Activated B cell treated with CpG ODN at 0.5 μM for 24 hours (primary cell): ENCODE measurements around the gene THSD7A. TPM values are rescaled to one million over a fixed set of nuclear protein-coding genes. Genes with fewer than 3 reads are reported as not detected.

ENCODE experiments used
- ATAC-seq: fragments of 200-7000 bp; cut with Tn5 transposase; one replicate; pipeline ENCODE4 v1.10.0; 2021; ENCODE audit warnings: low read depth, mild to moderate bottlenecking, moderate library complexity
- CTCF ChIA-PET: fragments of 350-600 bp; sonication (Branson Sonifier 250); formaldehyde crosslinking; loops from one replicate; lab custom pipeline; 2021; ENCODE audit warnings: antibody characterized with exemption; lab: Charles Lee
- POLR2A ChIA-PET: fragments of 350-600 bp; sonication (Branson Sonifier 250); formaldehyde crosslinking; loops from one replicate; lab custom pipeline; 2021; ENCODE audit warnings: antibody characterized with exemption; lab: Charles Lee
- DNase-seq: peaks from one replicate; pipeline ENCODE4 v3.0.0; 2022
- H3K27ac Mint-ChIP-seq: one replicate; pipeline ENCODE4 v1.8.0; 2020; ENCODE audit warnings: mixed read lengths
- H3K27me3 Mint-ChIP-seq: one replicate; pipeline ENCODE4 v1.8.0; 2021; ENCODE audit warnings: mixed read lengths
- H3K36me3 Mint-ChIP-seq: one replicate; pipeline ENCODE4 v1.8.0; 2021; ENCODE audit warnings: low read depth, mixed read lengths
- H3K4me1 Mint-ChIP-seq: one replicate; pipeline ENCODE4 v1.8.0; 2021; ENCODE audit warnings: mixed read lengths
- H3K4me3 Mint-ChIP-seq: one replicate; pipeline ENCODE4 v1.8.0; 2020; ENCODE audit warnings: mild to moderate bottlenecking, mixed read lengths
- H3K9me3 Mint-ChIP-seq: one replicate; pipeline ENCODE4 v1.8.0; 2020; ENCODE audit warnings: mixed read lengths
- intact Hi-C: fragments of 100-400 bp; cut with micrococcal nuclease; formaldehyde crosslinking; loops from one replicate; pipeline ENCODE4 v1.15.1; 2024
- total RNA-seq: library from RNA; stranded (reverse); gene quantifications from 2 replicates; pipeline ENCODE4 v1.2.3, GENCODE V29; 2022
- TF ChIP-seq, protein P1 (sequence below): fragments of 200-600 bp; IDR thresholded peaks from one replicate; pipeline ENCODE4 v1.8.0; 2022; ENCODE audit warnings: antibody characterized with exemption, mild to moderate bottlenecking

Gene THSD7A
- total RNA-seq, 1 donor from 2014 or later, result not detected

DNA sequence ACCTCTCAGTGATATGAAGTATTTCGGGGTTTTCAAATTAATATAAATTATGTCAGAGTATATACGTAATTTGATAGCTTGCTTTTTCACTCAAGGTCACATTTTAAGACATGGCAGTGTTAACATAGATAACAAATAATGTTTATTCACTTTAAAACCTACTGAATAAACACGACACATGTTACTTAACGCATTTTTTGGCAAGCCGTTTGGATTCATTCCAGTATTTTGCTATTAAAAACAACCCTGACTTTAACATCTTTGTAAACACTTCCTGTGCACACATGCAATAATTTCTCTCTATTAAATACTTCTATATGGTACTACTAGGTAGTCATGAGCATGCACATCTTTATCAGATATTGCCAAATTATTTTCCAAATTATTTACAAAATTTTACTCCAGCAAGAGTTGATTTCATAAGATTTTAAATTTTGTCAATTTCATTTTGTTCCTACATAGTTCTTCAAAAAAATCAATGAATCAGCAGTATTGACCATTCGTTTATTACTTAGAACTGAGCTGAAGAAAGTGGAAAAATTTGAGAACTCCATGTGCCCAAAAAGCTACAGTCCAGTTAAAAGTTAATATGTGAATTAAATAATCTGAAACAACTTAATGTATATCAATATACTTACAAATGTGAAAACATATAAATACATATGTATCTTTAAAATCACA lies 26.8 kb upstream of the THSD7A start:
- DNase-seq, result no peak
- intact Hi-C loops, result no loop called here
- Mint-ChIP-seq H3K36me3 (no peaks in the 10 kb centered on the region), H3K27me3 (no peaks in the 10 kb centered on the region), H3K27ac (no peak overlapping the region), H3K9me3 (no peaks in the 10 kb centered on the region), H3K4me3 (no peak overlapping the region), H3K4me1 (no peaks in the 10 kb centered on the region)
- ChIA-PET CTCF (no interaction called here), POLR2A (no interaction called here)
- ATAC-seq, result no peak
- TF ChIP-seq, protein P1, sequence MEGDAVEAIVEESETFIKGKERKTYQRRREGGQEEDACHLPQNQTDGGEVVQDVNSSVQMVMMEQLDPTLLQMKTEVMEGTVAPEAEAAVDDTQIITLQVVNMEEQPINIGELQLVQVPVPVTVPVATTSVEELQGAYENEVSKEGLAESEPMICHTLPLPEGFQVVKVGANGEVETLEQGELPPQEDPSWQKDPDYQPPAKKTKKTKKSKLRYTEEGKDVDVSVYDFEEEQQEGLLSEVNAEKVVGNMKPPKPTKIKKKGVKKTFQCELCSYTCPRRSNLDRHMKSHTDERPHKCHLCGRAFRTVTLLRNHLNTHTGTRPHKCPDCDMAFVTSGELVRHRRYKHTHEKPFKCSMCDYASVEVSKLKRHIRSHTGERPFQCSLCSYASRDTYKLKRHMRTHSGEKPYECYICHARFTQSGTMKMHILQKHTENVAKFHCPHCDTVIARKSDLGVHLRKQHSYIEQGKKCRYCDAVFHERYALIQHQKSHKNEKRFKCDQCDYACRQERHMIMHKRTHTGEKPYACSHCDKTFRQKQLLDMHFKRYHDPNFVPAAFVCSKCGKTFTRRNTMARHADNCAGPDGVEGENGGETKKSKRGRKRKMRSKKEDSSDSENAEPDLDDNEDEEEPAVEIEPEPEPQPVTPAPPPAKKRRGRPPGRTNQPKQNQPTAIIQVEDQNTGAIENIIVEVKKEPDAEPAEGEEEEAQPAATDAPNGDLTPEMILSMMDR, result no peak

DNA sequence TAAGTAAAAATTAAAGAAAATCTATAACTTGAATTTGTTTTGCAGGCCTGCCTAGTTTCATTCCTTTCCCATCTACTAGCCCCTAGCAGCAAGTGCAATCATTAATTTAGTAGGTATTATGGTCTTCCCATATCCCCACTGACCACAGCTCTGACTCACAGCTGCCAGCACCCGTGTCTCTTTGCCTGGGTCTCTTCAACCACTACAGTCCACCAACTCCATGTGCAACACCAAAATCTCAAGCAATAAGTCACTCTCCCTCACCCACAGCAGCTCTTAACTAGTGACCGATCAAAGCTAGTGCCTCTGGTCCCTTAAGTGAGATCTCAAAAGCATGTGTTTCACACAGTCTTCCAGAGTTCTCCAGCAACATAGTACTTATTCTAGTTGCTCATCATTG lies 26.0 kb upstream of the THSD7A start:
- H3K27me3 Mint-ChIP-seq, result no peaks in the 10 kb centered on the region
- ChIA-PET CTCF (no interaction called here), POLR2A (no interaction called here)
- intact Hi-C loops, result no loop called here
- ATAC-seq, result no peak
- H3K27ac Mint-ChIP-seq, result no peak overlapping the region
- DNase-seq, result no peak
- no peaks in the 10 kb centered on the region for H3K9me3 Mint-ChIP-seq
- TF ChIP-seq, protein P1, result no peak
- no peaks in the 10 kb centered on the region for H3K4me1 Mint-ChIP-seq
- H3K4me3 Mint-ChIP-seq, result no peak overlapping the region
- no peaks in the 10 kb centered on the region for H3K36me3 Mint-ChIP-seq

DNA sequence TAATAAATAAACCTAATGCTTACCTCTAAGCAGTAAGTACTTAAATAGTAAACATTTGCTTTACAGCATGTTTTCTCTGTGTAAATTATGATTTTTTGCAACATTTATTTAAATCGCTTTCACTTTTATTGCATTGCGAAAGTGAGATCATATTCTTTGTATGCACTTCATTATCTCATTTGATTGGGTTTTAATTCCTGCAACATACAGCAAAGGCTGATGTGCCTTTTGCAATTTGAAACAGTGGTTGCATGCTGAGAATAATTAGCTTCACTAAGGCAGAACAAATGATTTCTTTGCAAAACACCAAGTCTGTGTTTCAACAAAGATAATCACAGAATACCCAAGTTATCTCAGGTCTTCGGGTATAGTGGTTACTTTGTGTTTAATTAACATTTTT lies 16.3 kb upstream of the THSD7A start:
- H3K27ac Mint-ChIP-seq, result no peak overlapping the region
- intact Hi-C loops, result loop anchor here (5.0 kb wide), 1 partner anchor 1049 kb away; no protein-coding TSS in a partner anchor
- CTCF ChIA-PET, result no interaction called here
- no peaks in the 10 kb centered on the region for H3K9me3 Mint-ChIP-seq
- TF ChIP-seq, protein P1, result no peak
- DNase-seq (no peak), ATAC-seq (no peak)
- H3K27me3 Mint-ChIP-seq, result no peaks in the 10 kb centered on the region
- no peak overlapping the region for H3K4me3 Mint-ChIP-seq
- no peaks in the 10 kb centered on the region for H3K4me1 Mint-ChIP-seq
- H3K36me3 Mint-ChIP-seq, result no peaks in the 10 kb centered on the region
- POLR2A ChIA-PET, result no interaction called here

DNA sequence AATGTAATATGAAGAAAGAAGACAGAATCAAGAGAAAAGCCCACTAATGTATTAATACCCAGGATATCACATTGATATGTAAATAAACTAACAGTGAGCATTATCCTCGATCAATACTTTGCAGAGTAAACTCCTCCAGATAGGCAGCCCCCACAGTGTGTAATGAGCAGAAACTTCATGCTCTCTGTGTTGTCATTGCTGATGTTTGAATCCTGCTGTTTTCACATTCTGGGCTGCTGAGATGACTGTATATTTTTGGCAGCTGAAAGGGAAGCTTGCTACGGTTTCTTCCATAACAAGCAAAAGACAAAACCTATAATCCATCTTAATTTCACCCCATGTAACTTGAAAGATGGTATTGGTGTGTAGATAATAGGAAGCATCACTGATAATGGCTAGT lies 15.3 kb upstream of the THSD7A start:
- Mint-ChIP-seq H3K27me3 (no peaks in the 10 kb centered on the region), H3K36me3 (no peaks in the 10 kb centered on the region), H3K4me1 (no peaks in the 10 kb centered on the region), H3K9me3 (no peaks in the 10 kb centered on the region), H3K4me3 (no peak overlapping the region), H3K27ac (no peak overlapping the region)
- ATAC-seq (no peak), DNase-seq (no peak)
- CTCF ChIA-PET, result no interaction called here
- POLR2A ChIA-PET, result no interaction called here
- TF ChIP-seq, protein P1, result no peak
- intact Hi-C loops, result loop anchor here (5.0 kb wide), 1 partner anchor 1050 kb away; no protein-coding TSS in a partner anchor

DNA sequence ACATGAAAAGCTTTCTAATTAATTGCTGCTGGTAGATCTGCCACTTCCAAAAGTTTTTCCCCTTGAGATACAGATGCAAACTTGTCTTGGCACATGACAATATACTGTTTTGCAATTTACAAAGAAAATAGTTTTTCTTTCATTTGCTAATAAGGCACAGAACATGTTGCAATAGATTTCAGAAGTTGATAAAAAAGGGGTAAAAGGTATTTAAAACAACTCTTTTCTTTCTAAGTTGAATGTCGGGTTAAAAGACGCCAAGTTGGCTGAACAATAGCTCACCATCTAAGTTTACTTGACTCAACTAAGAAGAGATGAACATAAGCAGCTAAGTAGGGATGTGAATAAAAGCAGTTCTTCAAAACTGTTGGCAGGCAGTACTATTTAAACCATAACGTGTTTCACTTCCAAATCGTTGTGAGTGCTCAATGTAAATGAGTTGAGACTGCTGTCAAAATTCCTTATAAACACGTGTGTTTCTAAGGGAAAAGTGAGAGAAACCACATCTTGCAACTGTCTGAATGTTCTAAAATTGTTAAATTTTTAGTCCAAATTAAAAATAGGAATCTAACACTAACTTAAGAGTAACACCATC lies 14.5 kb upstream of the THSD7A start:
- no peak for ATAC-seq
- no peak for DNase-seq
- no peaks in the 10 kb centered on the region for H3K27me3 Mint-ChIP-seq
- H3K4me3 Mint-ChIP-seq, result no peak overlapping the region
- intact Hi-C loops, result loop anchor here (5.0 kb wide), 1 partner anchor 1051 kb away; no protein-coding TSS in a partner anchor
- TF ChIP-seq, protein P1, result no peak
- H3K27ac Mint-ChIP-seq, result no peak overlapping the region
- H3K9me3 Mint-ChIP-seq, result no peaks in the 10 kb centered on the region
- no peaks in the 10 kb centered on the region for H3K36me3 Mint-ChIP-seq
- no peaks in the 10 kb centered on the region for H3K4me1 Mint-ChIP-seq
- CTCF ChIA-PET, result no interaction called here
- POLR2A ChIA-PET, result no interaction called here
